IMR-90 (cell line): Measurements from ENCODE around the gene ERICH6B.
"Not testable (repeated sequence)": the region's sequence is repeated elsewhere in the genome, so short reads cannot be mapped to it uniquely, and the experiment has no call there.

ENCODE experiments used
- BHLHE40 ChIP-seq: fragments of 150-350 bp; IDR thresholded peaks from 2 replicates; pipeline ENCODE4 v1.6.1; 2016; ENCODE audit warnings: mild to moderate bottlenecking, low read depth, low read length
- CHD1 ChIP-seq: IDR thresholded peaks from 2 replicates; pipeline ENCODE4 v1.6.1; 2012; ENCODE audit warnings: low read depth, low read length, improper control_type of control experiment
- FOS ChIP-seq: fragments of 150-350 bp; IDR thresholded peaks from 2 replicates; pipeline ENCODE4 v1.6.1; 2016; ENCODE audit warnings: low read depth, low read length
- MAZ ChIP-seq: IDR thresholded peaks from 2 replicates; pipeline ENCODE4 v1.6.1; 2012; ENCODE audit warnings: low read depth, mild to moderate bottlenecking, low read length, improper control_type of control experiment, moderate library complexity, borderline replicate concordance
- MXI1 ChIP-seq: IDR thresholded peaks from 2 replicates; pipeline ENCODE4 v1.6.1; 2012; ENCODE audit warnings: low read depth, mild to moderate bottlenecking, low read length, moderate library complexity, borderline replicate concordance
- POLR2A ChIP-seq: IDR thresholded peaks from 2 replicates; pipeline ENCODE4 v1.6.1; 2012; ENCODE audit warnings: mild to moderate bottlenecking, low read depth, low read length
- RAD21 ChIP-seq: IDR thresholded peaks from 2 replicates; pipeline ENCODE4 v1.6.1; 2012; ENCODE audit warnings: low read length, improper control_type of control experiment
- RFX5 ChIP-seq: IDR thresholded peaks from 2 replicates; pipeline ENCODE4 v1.8.0; 2012; ENCODE audit warnings: low read depth, mild to moderate bottlenecking, low read length, moderate library complexity
- SMC3 ChIP-seq: fragments of 150-350 bp; IDR thresholded peaks from 2 replicates; pipeline ENCODE4 v1.6.1; 2016; ENCODE audit warnings: low read depth, mild to moderate bottlenecking, antibody characterized with exemption, low read length, moderate library complexity
- TF ChIP-seq, protein P1 (sequence below): conservative IDR thresholded peaks from 2 replicates; pipeline ENCODE4 v1.5.1; 2012; ENCODE audit warnings: mild to moderate bottlenecking, low read depth, low read length, improper control_type of control experiment
- TF ChIP-seq, protein P2 (sequence below): fragments of 150-350 bp; IDR thresholded peaks from 2 replicates; pipeline ENCODE4 v1.6.1; 2016; ENCODE audit warnings: low read depth, mild to moderate bottlenecking, low read length, moderate library complexity, borderline replicate concordance
- TF ChIP-seq, protein P3 (sequence below): fragments of 150-350 bp; IDR thresholded peaks from 2 replicates; pipeline ENCODE4 v1.6.1; 2017; ENCODE audit warnings: mild to moderate bottlenecking, antibody characterized with exemption, low read length, low read depth

DNA sequence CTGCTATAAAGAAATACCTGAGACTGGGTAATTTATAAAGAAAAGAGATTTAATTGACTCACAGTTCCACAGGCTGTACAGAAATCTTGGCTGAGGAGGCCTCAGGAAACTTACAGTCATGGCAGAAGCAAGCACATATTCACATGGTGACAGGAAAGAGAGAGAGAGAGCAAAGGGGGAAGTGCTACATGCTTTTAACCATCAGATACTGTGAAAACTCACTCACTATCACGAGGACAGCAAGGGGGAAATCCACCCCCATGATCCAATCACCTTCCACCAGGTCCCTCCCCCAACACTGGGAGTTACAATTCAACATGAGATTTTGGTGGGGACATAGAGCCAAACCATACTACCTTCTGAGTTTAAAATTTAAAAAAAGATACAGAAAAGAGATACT is 44.9 kb upstream of the ERICH6B start:
- not testable (repeated sequence) for TF ChIP-seq POLR2A, BHLHE40, SMC3, CHD1, RAD21, MAZ, FOS, MXI1, RFX5
- TF ChIP-seq, protein P1, sequence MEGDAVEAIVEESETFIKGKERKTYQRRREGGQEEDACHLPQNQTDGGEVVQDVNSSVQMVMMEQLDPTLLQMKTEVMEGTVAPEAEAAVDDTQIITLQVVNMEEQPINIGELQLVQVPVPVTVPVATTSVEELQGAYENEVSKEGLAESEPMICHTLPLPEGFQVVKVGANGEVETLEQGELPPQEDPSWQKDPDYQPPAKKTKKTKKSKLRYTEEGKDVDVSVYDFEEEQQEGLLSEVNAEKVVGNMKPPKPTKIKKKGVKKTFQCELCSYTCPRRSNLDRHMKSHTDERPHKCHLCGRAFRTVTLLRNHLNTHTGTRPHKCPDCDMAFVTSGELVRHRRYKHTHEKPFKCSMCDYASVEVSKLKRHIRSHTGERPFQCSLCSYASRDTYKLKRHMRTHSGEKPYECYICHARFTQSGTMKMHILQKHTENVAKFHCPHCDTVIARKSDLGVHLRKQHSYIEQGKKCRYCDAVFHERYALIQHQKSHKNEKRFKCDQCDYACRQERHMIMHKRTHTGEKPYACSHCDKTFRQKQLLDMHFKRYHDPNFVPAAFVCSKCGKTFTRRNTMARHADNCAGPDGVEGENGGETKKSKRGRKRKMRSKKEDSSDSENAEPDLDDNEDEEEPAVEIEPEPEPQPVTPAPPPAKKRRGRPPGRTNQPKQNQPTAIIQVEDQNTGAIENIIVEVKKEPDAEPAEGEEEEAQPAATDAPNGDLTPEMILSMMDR: not testable (repeated sequence)
- TF ChIP-seq, protein P2, sequence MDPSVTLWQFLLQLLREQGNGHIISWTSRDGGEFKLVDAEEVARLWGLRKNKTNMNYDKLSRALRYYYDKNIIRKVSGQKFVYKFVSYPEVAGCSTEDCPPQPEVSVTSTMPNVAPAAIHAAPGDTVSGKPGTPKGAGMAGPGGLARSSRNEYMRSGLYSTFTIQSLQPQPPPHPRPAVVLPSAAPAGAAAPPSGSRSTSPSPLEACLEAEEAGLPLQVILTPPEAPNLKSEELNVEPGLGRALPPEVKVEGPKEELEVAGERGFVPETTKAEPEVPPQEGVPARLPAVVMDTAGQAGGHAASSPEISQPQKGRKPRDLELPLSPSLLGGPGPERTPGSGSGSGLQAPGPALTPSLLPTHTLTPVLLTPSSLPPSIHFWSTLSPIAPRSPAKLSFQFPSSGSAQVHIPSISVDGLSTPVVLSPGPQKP: not testable (repeated sequence)
- TF ChIP-seq, protein P3, sequence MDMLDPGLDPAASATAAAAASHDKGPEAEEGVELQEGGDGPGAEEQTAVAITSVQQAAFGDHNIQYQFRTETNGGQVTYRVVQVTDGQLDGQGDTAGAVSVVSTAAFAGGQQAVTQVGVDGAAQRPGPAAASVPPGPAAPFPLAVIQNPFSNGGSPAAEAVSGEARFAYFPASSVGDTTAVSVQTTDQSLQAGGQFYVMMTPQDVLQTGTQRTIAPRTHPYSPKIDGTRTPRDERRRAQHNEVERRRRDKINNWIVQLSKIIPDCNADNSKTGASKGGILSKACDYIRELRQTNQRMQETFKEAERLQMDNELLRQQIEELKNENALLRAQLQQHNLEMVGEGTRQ: not testable (repeated sequence)
